ENCODE data around the gene TIMM13. TPM values are rescaled to one million over a fixed set of nuclear protein-coding genes. Genes with fewer than 3 reads are reported as not detected.

TIMM13 gene
- polyA plus RNA-seq, 1 of the 3 experiments (the other 2 are of a cell fraction): 76.9 TPM

GRCh38 chr19:2474232-2475017, 47.0 kb upstream of the TIMM13 start:
- H3K9me3 ChIP-seq: no peaks in the 10 kb centered on the region
- H4K20me1 ChIP-seq (ENCODE audit: insufficient read depth): peaks cover 30% of the 10 kb centered on the region
- H3K79me2 ChIP-seq (ENCODE audit: insufficient read depth): peaks cover 45% of the 10 kb centered on the region
- H3K27me3 ChIP-seq (ENCODE audit: insufficient read depth): no peaks in the 10 kb centered on the region
- TF ChIP-seq RFX5 (IDR thresholded peaks at IDR 0.05; ENCODE audit: low read length): no peak
- no peak for TF ChIP-seq PBX3 (IDR thresholded peaks at IDR 0.05)
- TF ChIP-seq NRF1 (IDR thresholded peaks at IDR 0.05; ENCODE audit: low read depth, low read length): peak; percentile 36; the same call in 1 of the 2 replicates
- no peak for TF ChIP-seq GABPA (IDR thresholded peaks at IDR 0.05; ENCODE audit: low read depth)
- peak; percentile 25; the same call in 1 of the 2 replicates for TF ChIP-seq ZBTB33 (IDR thresholded peaks at IDR 0.05; ENCODE audit: borderline replicate concordance, low read depth)
- TF ChIP-seq RAD21 (IDR thresholded peaks at IDR 0.05; ENCODE audit: low read length): peak; percentile 85
- peak; percentile 87 for TF ChIP-seq CTCF (IDR thresholded peaks at IDR 0.05)
- no peak for TF ChIP-seq CHD2 (IDR thresholded peaks at IDR 0.05; ENCODE audit: low read length, partially characterized antibody)
- peak; percentile 98 for TF ChIP-seq SMC3 (IDR thresholded peaks at IDR 0.05; ENCODE audit: low read depth, low read length)
- TF ChIP-seq FOXJ3 (CRISPR knock-in tag; IDR thresholded peaks at IDR 0.05): no peak
- no peak for TF ChIP-seq POLR2AphosphoS5 (IDR thresholded peaks at IDR 0.05; ENCODE audit: low read depth, low read length)
- TF ChIP-seq USF1 (IDR thresholded peaks at IDR 0.05; ENCODE audit: borderline replicate concordance, low read depth): no peak
- peak; percentile 17; the same call in 1 of the 2 replicates for TF ChIP-seq TEAD4 (IDR thresholded peaks at IDR 0.05; ENCODE audit: borderline replicate concordance, insufficient read depth)
- TF ChIP-seq MXI1 (IDR thresholded peaks at IDR 0.05; ENCODE audit: low read depth, low read length): 0 out of 2 replicates have a peak, but pooled peaks have one; percentile 7
- peak in 1 of 2 experiments; percentile 24; a peak in 1 of 4 replicates for TF ChIP-seq EP300 (IDR thresholded peaks at IDR 0.05; ENCODE audit: borderline replicate concordance in 1 of 2, low read depth in 1 of 2, low read length in 1 of 2)
- TF ChIP-seq SIN3A (IDR thresholded peaks at IDR 0.05; ENCODE audit: borderline replicate concordance, low read depth, low read length): peak; percentile 51; the same call in 1 of the 2 replicates
- peak; percentile 18; the same call in 1 of the 2 replicates for TF ChIP-seq TCF12 (IDR thresholded peaks at IDR 0.05)
- TF ChIP-seq GATA2 (CRISPR knock-in tag; IDR thresholded peaks at IDR 0.05): no peak
- peak; percentile 46; the same call in 1 of the 2 replicates for TF ChIP-seq RXRA (IDR thresholded peaks at IDR 0.05; ENCODE audit: borderline replicate concordance, low read depth)
- no peak for TF ChIP-seq IRF3 (IDR thresholded peaks at IDR 0.05; ENCODE audit: low read depth, low read length)
- no peak for TF ChIP-seq FOXM1 (IDR thresholded peaks at IDR 0.05; ENCODE audit: low read depth)
- peak; percentile 73 for TF ChIP-seq FOSL2 (IDR thresholded peaks at IDR 0.05; ENCODE audit: borderline replicate concordance, low read depth)
- peak; percentile 47; the same call in 1 of the 2 replicates for TF ChIP-seq NFIC (IDR thresholded peaks at IDR 0.05; ENCODE audit: borderline replicate concordance)
- no peak; the same call in 1 of the 2 replicates for TF ChIP-seq MAX (IDR thresholded peaks at IDR 0.05; ENCODE audit: low read depth)
- peak; percentile 42 for TF ChIP-seq JUND (IDR thresholded peaks at IDR 0.05)
- no peak for TF ChIP-seq EZH2phosphoT487 (IDR thresholded peaks at IDR 0.05; ENCODE audit: borderline replicate concordance, low read depth)
- H2AFZ ChIP-seq (ENCODE audit: low read depth): peak overlapping the region; percentile 91
- peak overlapping the region; percentile 49 to 100 for H3K4me3 ChIP-seq (ENCODE audit: low read depth in 2 of 2, low read length in 1 of 2)
- peaks cover 0 to 5% of the 10 kb centered on the region in 2 experiments for H3K36me3 ChIP-seq (replicated peaks in 1 of 2; ENCODE audit: control insufficient read depth in 1 of 2, insufficient read depth in 2 of 2, low read length in 1 of 2)
- peak overlapping the region; percentile 88 for H3K4me2 ChIP-seq
- peak overlapping the region; percentile 65; the same call in 1 of the 2 replicates for H3K9ac ChIP-seq
- peaks cover 31% of the 10 kb centered on the region for H3F3A ChIP-seq (replicated peaks; ENCODE audit: insufficient read depth)
- peaks cover 10 to 27% of the 10 kb centered on the region in 2 experiments; a peak in 2 of 4 replicates for H3K4me1 ChIP-seq (ENCODE audit: control insufficient read depth in 1 of 2, insufficient read depth in 2 of 2, low read depth in 1 of 2, low read length in 1 of 2)
- no peaks in the 10 kb centered on the region for H3K9me2 ChIP-seq
- DNase-seq: peak; percentile 95
- ChIA-PET POLR2A (interaction anchor here (2.2 kb wide), 1 partner anchor 141 kb away, joined by 15 read pairs; no protein-coding TSS in a partner anchor), CTCF (interaction anchor here (0.7 to 21.1 kb wide), 16 partner anchors 9 to 253 kb away, joined by 3 to 309 read pairs (median 5); no protein-coding TSS in a partner anchor)
- WGBS (ENCODE audit: low lambda C conversion rate): 10% methylated on average over 46 of the region's 60 CpGs
- peak overlapping the region in 1 of 2 experiments; percentile 70; a peak in 2 of 4 replicates for H3K27ac ChIP-seq (ENCODE audit: low read depth in 2 of 2, low read length in 1 of 2)

Data from SK-N-SH (cell line).